OCI-LY1 (cell line): ENCODE data around the gene COLQ.
"Not testable (repeated sequence)": the region's sequence is repeated elsewhere in the genome, so short reads cannot be mapped to it uniquely, and the experiment has no call there.

Experiments used
- H2AFZ ChIP-seq: fragments of 200-600 bp; sonication (generic), shearing (Covaris generic); 2 replicates; pipeline ENCODE4 v1.6.0; 2014; ENCODE audit warnings: antibody characterized with exemption, mild to moderate bottlenecking, low read length
- H3F3A ChIP-seq: fragments of 200-600 bp; sonication (generic), shearing (Covaris generic); 2 replicates; pipeline ENCODE4 v1.6.0; 2014; ENCODE audit warnings: mild to moderate bottlenecking, antibody characterized with exemption, low read length, moderate library complexity; ENCODE audit not compliant: insufficient read depth
- H3K27ac ChIP-seq: fragments of 200-600 bp; sonication (generic); 2 replicates; pipeline ENCODE4 v1.5.1; 2014; ENCODE audit warnings: low read length, mixed run types, mild to moderate bottlenecking, low read depth; ENCODE audit not compliant: poor library complexity, severe bottlenecking
- H3K27me3 ChIP-seq: fragments of 200-600 bp; sonication (generic); 2 replicates; pipeline ENCODE4 v1.6.0; 2014; ENCODE audit warnings: antibody characterized with exemption, mild to moderate bottlenecking, low read length, moderate library complexity; ENCODE audit not compliant: insufficient read depth
- H3K36me3 ChIP-seq: fragments of 200-600 bp; sonication (generic); 2 replicates; pipeline ENCODE4 v1.6.1; 2014; ENCODE audit warnings: mild to moderate bottlenecking, antibody characterized with exemption, low read length, moderate library complexity, mixed read lengths; ENCODE audit not compliant: insufficient read depth
- H3K4me1 ChIP-seq: fragments of 200-600 bp; sonication (generic); 2 replicates; pipeline ENCODE4 v1.5.1; 2014; ENCODE audit warnings: mild to moderate bottlenecking, low read length, moderate library complexity; ENCODE audit not compliant: insufficient read depth, severe bottlenecking
- H3K4me2 ChIP-seq: fragments of 200-600 bp; sonication (generic), shearing (Covaris generic); 2 replicates; pipeline ENCODE4 v1.6.1; 2014; ENCODE audit warnings: low read length
- H3K4me3 ChIP-seq: fragments of 200-600 bp; sonication (generic); 2 replicates; pipeline ENCODE4 v1.5.1; 2014; ENCODE audit warnings: low read length, low read depth, mild to moderate bottlenecking, mixed read lengths; ENCODE audit not compliant: poor library complexity, severe bottlenecking
- H3K79me2 ChIP-seq: fragments of 200-600 bp; shearing (Covaris generic); 2 replicates; pipeline ENCODE4 v1.6.1; 2016; ENCODE audit warnings: mixed run types, low read length, mixed read lengths; ENCODE audit not compliant: insufficient read depth
- H3K9ac ChIP-seq: fragments of 200-600 bp; sonication (generic), shearing (Covaris generic); 2 replicates; pipeline ENCODE4 v1.6.1; 2014; ENCODE audit warnings: mild to moderate bottlenecking, low read length, mixed read lengths
- H3K9me2 ChIP-seq: fragments of 200-600 bp; sonication (generic), shearing (Covaris generic); 2 replicates; pipeline ENCODE4 v1.6.1; 2014; ENCODE audit warnings: low read depth, mild to moderate bottlenecking, low read length, mixed read lengths
- H3K9me3 ChIP-seq: fragments of 200-600 bp; shearing (Covaris generic); 2 replicates; pipeline ENCODE4 v1.6.1; 2014; ENCODE audit warnings: low read length, mixed read lengths
- H4K20me1 ChIP-seq: fragments of 200-600 bp; sonication (generic), shearing (Covaris generic); 2 replicates; pipeline ENCODE4 v1.6.0; 2016; ENCODE audit warnings: mild to moderate bottlenecking, low read length; ENCODE audit not compliant: insufficient read depth
- EZH2 ChIP-seq: fragments of 200-600 bp; sonication (generic), shearing (Covaris generic); IDR thresholded peaks from 2 replicates; pipeline ENCODE4 v1.8.0; 2017; ENCODE audit warnings: borderline replicate concordance, mixed run types, mild to moderate bottlenecking, antibody characterized with exemption, low read length, moderate library complexity, mixed read lengths
- TF ChIP-seq, protein P1 (sequence below): fragments of 200-600 bp; sonication (generic), shearing (Covaris generic); IDR thresholded peaks from 2 replicates; pipeline ENCODE4 v1.5.1; 2017; ENCODE audit warnings: mild to moderate bottlenecking, antibody characterized with exemption, low read length, moderate library complexity, mixed read lengths

COLQ gene

GRCh38 chr3:15488002-15488401, 33.5 kb downstream of the COLQ start:
- no peak overlapping the region for H3K4me2 ChIP-seq
- no peaks in the 10 kb centered on the region for H4K20me1 ChIP-seq
- H3K9ac ChIP-seq: no peak overlapping the region
- H3K4me3 ChIP-seq: no peak overlapping the region
- no peaks in the 10 kb centered on the region for H3K9me2 ChIP-seq
- no peaks in the 10 kb centered on the region for H3F3A ChIP-seq
- H3K4me1 ChIP-seq: no peaks in the 10 kb centered on the region
- no peaks in the 10 kb centered on the region for H3K9me3 ChIP-seq
- H2AFZ ChIP-seq: no peak overlapping the region
- no peaks in the 10 kb centered on the region for H3K27me3 ChIP-seq
- H3K36me3 ChIP-seq: no peaks in the 10 kb centered on the region
- H3K27ac ChIP-seq: no peak overlapping the region
- no peaks in the 10 kb centered on the region for H3K79me2 ChIP-seq
- TF ChIP-seq, protein P1, sequence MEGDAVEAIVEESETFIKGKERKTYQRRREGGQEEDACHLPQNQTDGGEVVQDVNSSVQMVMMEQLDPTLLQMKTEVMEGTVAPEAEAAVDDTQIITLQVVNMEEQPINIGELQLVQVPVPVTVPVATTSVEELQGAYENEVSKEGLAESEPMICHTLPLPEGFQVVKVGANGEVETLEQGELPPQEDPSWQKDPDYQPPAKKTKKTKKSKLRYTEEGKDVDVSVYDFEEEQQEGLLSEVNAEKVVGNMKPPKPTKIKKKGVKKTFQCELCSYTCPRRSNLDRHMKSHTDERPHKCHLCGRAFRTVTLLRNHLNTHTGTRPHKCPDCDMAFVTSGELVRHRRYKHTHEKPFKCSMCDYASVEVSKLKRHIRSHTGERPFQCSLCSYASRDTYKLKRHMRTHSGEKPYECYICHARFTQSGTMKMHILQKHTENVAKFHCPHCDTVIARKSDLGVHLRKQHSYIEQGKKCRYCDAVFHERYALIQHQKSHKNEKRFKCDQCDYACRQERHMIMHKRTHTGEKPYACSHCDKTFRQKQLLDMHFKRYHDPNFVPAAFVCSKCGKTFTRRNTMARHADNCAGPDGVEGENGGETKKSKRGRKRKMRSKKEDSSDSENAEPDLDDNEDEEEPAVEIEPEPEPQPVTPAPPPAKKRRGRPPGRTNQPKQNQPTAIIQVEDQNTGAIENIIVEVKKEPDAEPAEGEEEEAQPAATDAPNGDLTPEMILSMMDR: no peak
- no peak for TF ChIP-seq EZH2

- no peaks in the 10 kb centered on the region for H3K9me3 ChIP-seq
Observed at GRCh38 chr3:15486979-15487378, 34.5 kb downstream of the COLQ start.

DNA sequence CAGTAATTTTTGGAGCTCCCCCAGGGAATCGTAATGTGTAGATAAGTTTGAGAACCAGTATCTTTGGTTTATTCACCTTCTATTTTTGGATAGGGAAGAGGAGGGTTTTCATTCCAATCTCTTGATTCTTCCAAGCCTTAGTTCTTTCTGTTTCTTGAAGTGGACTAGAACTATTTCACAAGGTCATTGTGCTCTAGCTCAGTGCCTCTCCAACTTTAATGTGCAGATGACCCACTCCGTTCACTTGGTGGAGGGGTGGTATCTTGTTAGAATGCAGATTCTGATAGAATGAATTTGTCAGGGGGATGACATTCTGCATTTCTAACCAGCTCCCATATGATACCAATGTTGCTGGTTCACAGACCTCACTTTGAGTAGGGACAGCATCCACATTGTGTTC, 35.5 kb downstream of the COLQ start:
- TF ChIP-seq, protein P1: no peak
- no peak for TF ChIP-seq EZH2
- no peak overlapping the region for H3K27ac ChIP-seq
- no peaks in the 10 kb centered on the region for H3K36me3 ChIP-seq
- H3F3A ChIP-seq: no peaks in the 10 kb centered on the region
- H3K9ac ChIP-seq: no peak overlapping the region
- H3K9me3 ChIP-seq: no peaks in the 10 kb centered on the region
- H2AFZ ChIP-seq: no peak overlapping the region
- no peaks in the 10 kb centered on the region for H3K27me3 ChIP-seq
- no peaks in the 10 kb centered on the region for H3K79me2 ChIP-seq
- no peaks in the 10 kb centered on the region for H3K9me2 ChIP-seq
- no peak overlapping the region for H3K4me2 ChIP-seq
- H3K4me3 ChIP-seq: no peak overlapping the region
- H3K4me1 ChIP-seq: no peaks in the 10 kb centered on the region
- no peaks in the 10 kb centered on the region for H4K20me1 ChIP-seq

More at GRCh38 chr3:15486979-15487378, 34.5 kb downstream of the COLQ start:
- no peaks in the 10 kb centered on the region for H3K27me3 ChIP-seq
- H3K79me2 ChIP-seq: no peaks in the 10 kb centered on the region
- TF ChIP-seq, protein P1: no peak
- no peak for TF ChIP-seq EZH2
- no peak overlapping the region for H3K4me3 ChIP-seq
- H4K20me1 ChIP-seq: no peaks in the 10 kb centered on the region
- H3K36me3 ChIP-seq: no peaks in the 10 kb centered on the region
- no peak overlapping the region for H3K27ac ChIP-seq
- H2AFZ ChIP-seq: no peak overlapping the region
- no peaks in the 10 kb centered on the region for H3K9me2 ChIP-seq
- no peaks in the 10 kb centered on the region for H3K4me1 ChIP-seq
- no peak overlapping the region for H3K4me2 ChIP-seq
- H3K9ac ChIP-seq: no peak overlapping the region
- no peaks in the 10 kb centered on the region for H3F3A ChIP-seq

DNA sequence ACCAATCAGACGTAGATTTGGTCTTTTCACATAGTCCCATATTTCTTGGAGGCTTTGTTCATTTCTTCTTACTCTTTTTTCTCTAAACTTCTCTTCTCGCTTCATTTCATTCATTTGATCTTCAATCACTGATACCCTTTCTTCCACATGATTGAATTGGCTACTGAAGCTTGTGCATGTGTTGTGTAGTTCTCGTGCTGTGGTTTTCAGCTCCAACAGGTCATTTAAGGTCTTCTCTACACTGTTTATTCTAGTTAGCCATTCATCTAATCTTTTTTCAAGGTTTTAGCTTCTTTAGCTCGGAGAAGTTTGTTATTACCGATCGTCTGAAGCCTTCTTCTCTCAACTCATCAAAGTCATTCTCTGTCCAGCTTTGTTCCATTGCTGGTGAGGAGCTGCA, 37.0 kb downstream of the COLQ start:
- not testable (repeated sequence) for H3F3A ChIP-seq, H3K4me2 ChIP-seq, H3K27ac ChIP-seq, H3K36me3 ChIP-seq, H2AFZ ChIP-seq, H3K4me1 ChIP-seq, H3K4me3 ChIP-seq, H3K27me3 ChIP-seq, H3K79me2 ChIP-seq, H3K9me2 ChIP-seq, H4K20me1 ChIP-seq, H3K9me3 ChIP-seq, H3K9ac ChIP-seq
